Activated gamma-delta T cell treated with anti-CD3 and anti-CD28 coated beads, Interleukin-2, amount 50 U/mL, for 16 hours (primary cell): ENCODE results near the gene OPTN.

Experiments
- DNase-seq: peaks from one replicate; pipeline ENCODE4 v3.0.0-alpha.2; 2020; ENCODE audit warnings: low read depth

OPTN gene

GRCh38 chr10:13184276-13184675, 84.3 kb downstream of the OPTN start:
- no peak for DNase-seq

- no peak for DNase-seq
These were observed 85.0 kb downstream of the OPTN start for GRCh38 chr10:13184730-13185514.

DNA sequence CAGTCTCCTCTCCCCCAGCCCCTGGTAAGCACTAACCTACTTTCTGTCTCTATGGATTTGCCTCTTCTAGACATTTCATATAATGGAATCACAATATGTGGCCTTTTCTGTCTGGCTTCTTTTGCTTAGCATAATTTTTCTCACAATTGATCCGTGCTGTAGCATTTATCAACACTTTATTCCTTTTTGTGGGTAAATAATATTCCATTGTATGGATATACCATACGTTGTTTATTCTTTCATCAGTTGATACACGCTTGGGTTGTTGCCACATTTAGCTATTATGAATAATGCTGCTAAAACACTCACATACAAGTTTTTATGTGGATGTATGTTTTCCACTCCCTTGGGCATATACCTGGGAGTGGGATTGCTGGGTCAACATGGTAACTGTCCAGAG, 87.2 kb downstream of the OPTN start:
- DNase-seq = no peak
